ENCODE results near the gene ZNF800.

GRCh38 chr7:127336458-127336857, 56.0 kb downstream of the ZNF800 start:
- TF ChIP-seq, protein P1, sequence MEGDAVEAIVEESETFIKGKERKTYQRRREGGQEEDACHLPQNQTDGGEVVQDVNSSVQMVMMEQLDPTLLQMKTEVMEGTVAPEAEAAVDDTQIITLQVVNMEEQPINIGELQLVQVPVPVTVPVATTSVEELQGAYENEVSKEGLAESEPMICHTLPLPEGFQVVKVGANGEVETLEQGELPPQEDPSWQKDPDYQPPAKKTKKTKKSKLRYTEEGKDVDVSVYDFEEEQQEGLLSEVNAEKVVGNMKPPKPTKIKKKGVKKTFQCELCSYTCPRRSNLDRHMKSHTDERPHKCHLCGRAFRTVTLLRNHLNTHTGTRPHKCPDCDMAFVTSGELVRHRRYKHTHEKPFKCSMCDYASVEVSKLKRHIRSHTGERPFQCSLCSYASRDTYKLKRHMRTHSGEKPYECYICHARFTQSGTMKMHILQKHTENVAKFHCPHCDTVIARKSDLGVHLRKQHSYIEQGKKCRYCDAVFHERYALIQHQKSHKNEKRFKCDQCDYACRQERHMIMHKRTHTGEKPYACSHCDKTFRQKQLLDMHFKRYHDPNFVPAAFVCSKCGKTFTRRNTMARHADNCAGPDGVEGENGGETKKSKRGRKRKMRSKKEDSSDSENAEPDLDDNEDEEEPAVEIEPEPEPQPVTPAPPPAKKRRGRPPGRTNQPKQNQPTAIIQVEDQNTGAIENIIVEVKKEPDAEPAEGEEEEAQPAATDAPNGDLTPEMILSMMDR (IDR thresholded peaks at IDR 0.05; ENCODE audit: poor library complexity) = no peak
- TF ChIP-seq EZH2 (IDR thresholded peaks at IDR 0.05; ENCODE audit: borderline replicate concordance) = no peak
